ENCODE results near the gene RAPGEF2. TPM values are rescaled to one million over a fixed set of nuclear protein-coding genes. Genes with fewer than 3 reads are reported as not detected.
"Not testable (repeated sequence)": the region's sequence is repeated elsewhere in the genome, so short reads cannot be mapped to it uniquely, and the experiment has no call there.

Gene RAPGEF2
- total RNA-seq, 1 experiment from 2014 or later: 21.4 TPM

- DNase-seq (ENCODE audit: low spot score): no peak
- in situ Hi-C loops (cut with HindIII; ENCODE audit: low sequenced_read_pairs): no loop called here
These were observed 117.0 kb downstream of the RAPGEF2 start for GRCh38 chr4:159219862-159220261.

- in situ Hi-C loops (cut with HindIII; ENCODE audit: low sequenced_read_pairs): no loop called here
- no peak for DNase-seq (ENCODE audit: low spot score)
These were observed 117.5 kb downstream of the RAPGEF2 start for GRCh38 chr4:159220353-159220752.

GRCh38 chr4:159221280-159221679 is 118.4 kb downstream of the RAPGEF2 start:
- DNase-seq (ENCODE audit: low spot score): no peak
- in situ Hi-C loops (cut with HindIII; ENCODE audit: low sequenced_read_pairs): no loop called here

GRCh38 chr4:159222043-159222552 is 119.2 kb downstream of the RAPGEF2 start:
- no peak for DNase-seq (ENCODE audit: low spot score)
- in situ Hi-C loops (cut with HindIII; ENCODE audit: low sequenced_read_pairs): no loop called here

GRCh38 chr4:159224408-159224807 is 121.5 kb downstream of the RAPGEF2 start:
- no peak for DNase-seq (ENCODE audit: low spot score)
- in situ Hi-C loops (cut with HindIII; ENCODE audit: low sequenced_read_pairs): no loop called here

- peak; percentile 72 for DNase-seq (ENCODE audit: low spot score)
- in situ Hi-C loops (cut with HindIII; ENCODE audit: low sequenced_read_pairs): no loop called here
These were observed 124.5 kb downstream of the RAPGEF2 start for GRCh38 chr4:159227378-159227777.

GRCh38 chr4:159227984-159228383 is 125.1 kb downstream of the RAPGEF2 start:
- peak; percentile 76 for DNase-seq (ENCODE audit: low spot score)
- in situ Hi-C loops (cut with HindIII; ENCODE audit: low sequenced_read_pairs): no loop called here

GRCh38 chr4:159229164-159229563 is 126.3 kb downstream of the RAPGEF2 start:
- no peak for DNase-seq (ENCODE audit: low spot score)
- in situ Hi-C loops (cut with HindIII; ENCODE audit: low sequenced_read_pairs): no loop called here

- no peak for DNase-seq (ENCODE audit: low spot score)
- in situ Hi-C loops (cut with HindIII; ENCODE audit: low sequenced_read_pairs): no loop called here
These were observed 129.7 kb downstream of the RAPGEF2 start for GRCh38 chr4:159232465-159233106.

GRCh38 chr4:159235779-159236368 is 133.0 kb downstream of the RAPGEF2 start:
- in situ Hi-C loops (cut with HindIII; ENCODE audit: low sequenced_read_pairs): no loop called here
- DNase-seq (ENCODE audit: low spot score): no peak

GRCh38 chr4:159237975-159238374 is 135.1 kb downstream of the RAPGEF2 start:
- no peak for DNase-seq (ENCODE audit: low spot score)
- in situ Hi-C loops (cut with HindIII; ENCODE audit: low sequenced_read_pairs): no loop called here

GRCh38 chr4:159238631-159239030 is 135.8 kb downstream of the RAPGEF2 start:
- in situ Hi-C loops (cut with HindIII; ENCODE audit: low sequenced_read_pairs): no loop called here
- no peak for DNase-seq (ENCODE audit: low spot score)

- in situ Hi-C loops (cut with HindIII; ENCODE audit: low sequenced_read_pairs): no loop called here
- no peak for DNase-seq (ENCODE audit: low spot score)
These were observed 136.8 kb downstream of the RAPGEF2 start for GRCh38 chr4:159239629-159240028.

- in situ Hi-C loops (cut with HindIII; ENCODE audit: low sequenced_read_pairs): no loop called here
- no peak for DNase-seq (ENCODE audit: low spot score)
These were observed 137.2 kb downstream of the RAPGEF2 start for GRCh38 chr4:159240046-159240445.

- no peak for DNase-seq (ENCODE audit: low spot score)
- in situ Hi-C loops (cut with HindIII; ENCODE audit: low sequenced_read_pairs): no loop called here
These were observed 137.8 kb downstream of the RAPGEF2 start for GRCh38 chr4:159240687-159241086.

- DNase-seq (ENCODE audit: low spot score): no peak
- in situ Hi-C loops (cut with HindIII; ENCODE audit: low sequenced_read_pairs): no loop called here
These were observed 139.5 kb downstream of the RAPGEF2 start for GRCh38 chr4:159242427-159242826.

GRCh38 chr4:159248384-159249178 is 145.7 kb downstream of the RAPGEF2 start:
- DNase-seq (ENCODE audit: low spot score): peak; percentile 80

GRCh38 chr4:159250751-159251325 is 148.0 kb downstream of the RAPGEF2 start:
- no peak for DNase-seq (ENCODE audit: low spot score)
- in situ Hi-C loops (cut with HindIII; ENCODE audit: low sequenced_read_pairs): no loop called here

More at GRCh38 chr4:159248384-159249178, 145.7 kb downstream of the RAPGEF2 start:
- in situ Hi-C loops (cut with HindIII; ENCODE audit: low sequenced_read_pairs): no loop called here

GRCh38 chr4:159251580-159251979 is 148.7 kb downstream of the RAPGEF2 start:
- DNase-seq (ENCODE audit: low spot score); in situ Hi-C loops (cut with HindIII; ENCODE audit: low sequenced_read_pairs): not testable (repeated sequence)

GRCh38 chr4:159252491-159252890 is 149.6 kb downstream of the RAPGEF2 start:
- in situ Hi-C loops (cut with HindIII; ENCODE audit: low sequenced_read_pairs): no loop called here
- DNase-seq (ENCODE audit: low spot score): no peak

All from G401 (cell line).